HL-60/S4 (cell line): ENCODE results near the gene PACSIN2.

ENCODE experiments used
- in situ Hi-C: fragments of 300-500 bp; cut with MboI; formaldehyde crosslinking; loops from 2 replicates; pipeline ENCODE4 v1.14.3; 2022; ENCODE audit warnings: low sequenced_read_pairs

Gene PACSIN2

GRCh38 chr22:42907404-42908373 is 107.3 kb downstream of the PACSIN2 start:
- in situ Hi-C loops = no loop called here

GRCh38 chr22:42906605-42907348 is 108.2 kb downstream of the PACSIN2 start:
- in situ Hi-C loops = no loop called here

- in situ Hi-C loops = no loop called here
Observed at GRCh38 chr22:42905702-42906183, 109.2 kb downstream of the PACSIN2 start.

GRCh38 chr22:42905217-42905616 is 109.7 kb downstream of the PACSIN2 start:
- in situ Hi-C loops = no loop called here

GRCh38 chr22:42904050-42904449 is 110.9 kb downstream of the PACSIN2 start:
- in situ Hi-C loops = no loop called here

- in situ Hi-C loops = no loop called here
Observed at GRCh38 chr22:42902875-42903510, 112.0 kb downstream of the PACSIN2 start.

- in situ Hi-C loops = no loop called here
Observed at GRCh38 chr22:42901790-42902508, 113.0 kb downstream of the PACSIN2 start.

GRCh38 chr22:42897960-42898359 is 117.0 kb downstream of the PACSIN2 start:
- in situ Hi-C loops = no loop called here

GRCh38 chr22:42895541-42895981 is 119.4 kb downstream of the PACSIN2 start:
- in situ Hi-C loops = no loop called here

GRCh38 chr22:42895087-42895486 is 119.9 kb downstream of the PACSIN2 start:
- in situ Hi-C loops = no loop called here

GRCh38 chr22:42893371-42894150 is 121.4 kb downstream of the PACSIN2 start:
- in situ Hi-C loops = no loop called here

GRCh38 chr22:42892571-42893316 is 122.2 kb downstream of the PACSIN2 start:
- in situ Hi-C loops = no loop called here

- in situ Hi-C loops = no loop called here
Observed at GRCh38 chr22:42892156-42892555, 122.8 kb downstream of the PACSIN2 start.

GRCh38 chr22:42891696-42892095 is 123.3 kb downstream of the PACSIN2 start:
- in situ Hi-C loops = no loop called here

GRCh38 chr22:42891008-42891407 is 123.9 kb downstream of the PACSIN2 start:
- in situ Hi-C loops = no loop called here

- in situ Hi-C loops = no loop called here
Observed at GRCh38 chr22:42889304-42889703, 125.6 kb downstream of the PACSIN2 start.

- in situ Hi-C loops = no loop called here
Observed at GRCh38 chr22:42887523-42888507, 127.1 kb downstream of the PACSIN2 start.

GRCh38 chr22:42887120-42887519 is 127.8 kb downstream of the PACSIN2 start:
- in situ Hi-C loops = no loop called here
